K562 treated with DMSO at 1 percent for 12 hours (cell line): ENCODE measurements around the gene OCIAD1. TPM values are rescaled to one million over a fixed set of nuclear protein-coding genes. Genes with fewer than 3 reads are reported as not detected.

ENCODE experiments used
- total RNA-seq: library from RNA; unstranded; fragments of 300-600 nt; gene quantifications from 2 replicates; pipeline ENCODE4 v1.2.3, GENCODE V29; 2022; ENCODE audit not compliant: insufficient read depth

Gene OCIAD1
- 69.7 and 159 TPM in 2 replicates for total RNA-seq

DNA sequence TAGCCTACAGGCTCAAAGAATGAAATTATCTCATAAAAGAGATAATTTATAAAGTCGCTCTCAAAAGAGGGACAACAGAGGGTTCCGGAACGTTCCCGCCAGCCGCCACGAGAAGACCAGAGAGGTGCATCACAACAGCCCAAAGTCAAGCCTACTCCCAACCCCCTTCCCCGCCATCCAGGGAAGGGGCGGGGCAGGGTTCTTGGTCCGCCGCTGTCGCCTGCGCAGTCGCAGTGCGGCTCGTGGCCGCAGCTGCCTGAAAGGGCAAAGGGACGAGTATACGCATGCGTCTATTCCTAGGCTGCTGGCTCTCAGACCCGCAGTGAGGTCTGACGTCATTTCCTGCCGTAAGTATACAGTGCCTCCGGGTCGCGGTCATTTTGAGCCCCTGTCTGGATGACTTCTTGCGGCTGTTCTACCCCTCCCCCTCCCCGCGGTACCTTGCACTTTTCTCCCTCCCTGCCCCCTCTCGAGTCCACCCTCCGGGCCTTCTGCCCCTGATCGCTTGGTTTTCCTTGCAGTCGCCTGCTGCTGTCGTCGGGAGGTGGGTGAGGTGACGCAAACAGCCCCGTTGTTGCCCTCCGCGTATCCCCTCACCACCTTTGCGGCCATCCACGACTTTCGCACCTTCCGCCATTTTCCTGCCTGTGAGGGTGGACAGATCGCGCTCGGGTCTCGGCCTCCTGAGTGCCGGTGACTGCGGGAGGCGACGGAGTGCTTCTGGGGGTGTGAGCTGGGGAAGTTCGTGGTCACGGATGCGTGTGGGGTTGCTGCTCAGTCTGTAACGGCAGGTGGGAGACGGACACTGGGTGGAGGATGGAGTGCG is at the start of gene OCIAD1:
Gene OCIAD1 (plus strand): TSS at position 383 of the 826 bp plus-strand sequence. CDS start 1,537 bp downstream, outside the sequence.

DNA sequence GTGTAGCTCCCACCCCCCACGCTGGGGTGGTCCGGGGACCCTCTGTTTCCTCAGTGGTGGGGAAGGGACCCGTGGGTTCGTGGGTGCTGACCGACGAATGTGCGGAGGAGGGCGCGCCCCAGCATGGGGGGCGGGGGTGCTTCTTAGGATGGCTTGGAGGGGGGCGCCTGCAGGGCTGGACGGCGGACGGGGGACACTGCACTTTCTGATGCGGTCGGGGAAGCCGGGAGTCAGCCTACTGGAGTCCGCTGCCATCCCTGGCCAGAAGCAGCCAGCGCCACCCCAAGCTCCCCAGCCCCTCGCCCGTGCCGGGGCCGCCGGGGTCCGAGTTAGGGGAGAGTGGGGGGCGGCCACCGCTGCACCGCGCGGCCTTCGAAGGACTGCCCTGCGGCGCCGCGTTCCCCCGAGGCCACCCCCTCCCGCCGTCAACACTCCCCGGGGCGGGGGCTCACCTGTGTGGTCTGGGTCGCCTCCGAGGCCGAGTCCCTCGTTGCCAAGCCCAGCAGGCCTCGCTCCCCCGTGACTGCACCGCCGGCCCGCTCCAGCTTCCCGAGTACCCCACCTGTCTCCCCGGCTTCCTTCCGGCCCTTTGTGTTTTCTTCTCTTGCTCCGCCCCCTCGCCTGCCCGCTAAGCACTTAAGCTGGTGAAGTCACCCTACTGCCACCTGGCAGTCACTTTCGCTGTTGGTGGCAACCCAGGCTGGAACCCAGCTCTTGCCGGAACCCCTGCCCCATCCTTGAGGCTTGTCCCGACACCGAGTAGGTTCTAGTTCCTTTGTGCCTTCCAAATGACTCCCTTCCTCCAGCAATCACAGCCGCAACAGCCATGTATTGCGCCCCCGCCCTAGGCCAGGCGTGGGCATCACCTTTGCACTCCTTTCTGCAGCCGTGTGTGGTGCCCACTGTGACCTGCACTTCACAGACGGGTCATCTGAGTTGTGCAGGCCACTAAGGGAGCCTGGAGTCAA is 75.6 kb downstream of the OCIAD1 start, which contains the start of gene OCIAD2:
Gene OCIAD2 (minus strand): TSS at position 569 of the 968 bp plus-strand sequence. CDS start 2,225 bp downstream, outside the sequence.

Other genes starting within 250 kb of the OCIAD1 start
- 5.0 and 31.8 TPM in 2 replicates for gene FRYL, start 50.8 kb upstream of the OCIAD1 start, total RNA-seq
- gene OCIAD2, start 75.7 kb downstream of the OCIAD1 start, total RNA-seq = not detected in 2 replicates
- gene CWH43, start 155.2 kb downstream of the OCIAD1 start, total RNA-seq = not detected in 2 replicates